ENCODE results near the gene LAMTOR5. TPM values are rescaled to one million over a fixed set of nuclear protein-coding genes. Genes with fewer than 3 reads are reported as not detected.

LAMTOR5 gene
- total RNA-seq, 2 experiments from 2014 or later, result 105 to 108 TPM

DNA sequence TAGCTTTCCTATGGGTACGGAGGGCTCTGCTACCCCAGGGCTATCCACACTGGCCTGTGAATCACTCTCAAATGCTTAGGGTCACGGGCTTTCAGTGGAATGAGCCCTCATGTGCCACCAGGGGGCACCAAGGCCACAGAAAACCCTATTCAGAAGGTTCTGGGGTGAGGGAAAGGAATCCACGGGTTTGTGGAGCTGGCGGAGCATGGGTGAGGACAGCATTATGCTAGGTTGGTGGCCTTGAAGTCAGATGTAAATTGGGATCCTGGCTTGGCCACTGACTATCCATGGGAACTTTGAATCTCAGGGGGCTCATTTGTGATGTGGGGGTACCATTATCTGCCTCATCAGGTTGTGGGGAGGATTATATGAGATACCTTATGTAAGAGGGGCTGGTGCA is 5.1 kb upstream of the LAMTOR5 start:
- POLR2A ChIA-PET, result interaction anchor here (3.1 kb wide), 1 partner anchor 74 kb away, joined by 8 read pairs; no protein-coding TSS in a partner anchor
- DNase-seq (peak; percentile 24 to 81 (median 52)), ATAC-seq (ENCODE audit: poor library complexity) (peak; percentile 57)
- Histone ChIP-seq H3K9me3 (ENCODE audit: control insufficient read depth in 1 of 2, insufficient read depth in 1 of 2, low read length in 2 of 2) (no peaks in the 10 kb centered on the region), H3K4me3 (ENCODE audit: low read length) (no peak overlapping the region), H3K36me3 (ENCODE audit: insufficient read depth, low read length) (no peaks in the 10 kb centered on the region), H3K27me3 (ENCODE audit: control insufficient read depth in 1 of 2, insufficient read depth in 2 of 2, low read length in 2 of 2) (no peaks in the 10 kb centered on the region), H3K4me1 (ENCODE audit: insufficient read depth, low read length) (peaks cover 15% of the 10 kb centered on the region), H3K27ac (ENCODE audit: low read depth in 1 of 2, low read length in 2 of 2) (no peak overlapping the region)
- Mint-ChIP-seq H3K36me3 (ENCODE audit: low read depth) (peaks cover 4% of the 10 kb centered on the region), H3K27me3 (no peaks in the 10 kb centered on the region), H3K27ac (no peak overlapping the region), H3K4me1 (ENCODE audit: low read depth) (peaks cover 18% of the 10 kb centered on the region), H3K9me3 (no peaks in the 10 kb centered on the region), H3K4me3 (no peak overlapping the region)
- CTCF ChIA-PET, result interaction anchor here (0.6 to 4.2 kb wide), 7 partner anchors 10 to 216 kb away, joined by 3 to 33 read pairs (median 5); partner anchors contain the start of gene RBM15
- intact Hi-C loops (cut with DNase I, micrococcal nuclease), result loop anchor here (1.0 to 10.0 kb wide), 6 partner anchors 48 to 372 kb away; no protein-coding TSS in a partner anchor
- TF ChIP-seq, protein P1, sequence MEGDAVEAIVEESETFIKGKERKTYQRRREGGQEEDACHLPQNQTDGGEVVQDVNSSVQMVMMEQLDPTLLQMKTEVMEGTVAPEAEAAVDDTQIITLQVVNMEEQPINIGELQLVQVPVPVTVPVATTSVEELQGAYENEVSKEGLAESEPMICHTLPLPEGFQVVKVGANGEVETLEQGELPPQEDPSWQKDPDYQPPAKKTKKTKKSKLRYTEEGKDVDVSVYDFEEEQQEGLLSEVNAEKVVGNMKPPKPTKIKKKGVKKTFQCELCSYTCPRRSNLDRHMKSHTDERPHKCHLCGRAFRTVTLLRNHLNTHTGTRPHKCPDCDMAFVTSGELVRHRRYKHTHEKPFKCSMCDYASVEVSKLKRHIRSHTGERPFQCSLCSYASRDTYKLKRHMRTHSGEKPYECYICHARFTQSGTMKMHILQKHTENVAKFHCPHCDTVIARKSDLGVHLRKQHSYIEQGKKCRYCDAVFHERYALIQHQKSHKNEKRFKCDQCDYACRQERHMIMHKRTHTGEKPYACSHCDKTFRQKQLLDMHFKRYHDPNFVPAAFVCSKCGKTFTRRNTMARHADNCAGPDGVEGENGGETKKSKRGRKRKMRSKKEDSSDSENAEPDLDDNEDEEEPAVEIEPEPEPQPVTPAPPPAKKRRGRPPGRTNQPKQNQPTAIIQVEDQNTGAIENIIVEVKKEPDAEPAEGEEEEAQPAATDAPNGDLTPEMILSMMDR (IDR thresholded peaks at IDR 0.05), result peak; percentile 77

DNA sequence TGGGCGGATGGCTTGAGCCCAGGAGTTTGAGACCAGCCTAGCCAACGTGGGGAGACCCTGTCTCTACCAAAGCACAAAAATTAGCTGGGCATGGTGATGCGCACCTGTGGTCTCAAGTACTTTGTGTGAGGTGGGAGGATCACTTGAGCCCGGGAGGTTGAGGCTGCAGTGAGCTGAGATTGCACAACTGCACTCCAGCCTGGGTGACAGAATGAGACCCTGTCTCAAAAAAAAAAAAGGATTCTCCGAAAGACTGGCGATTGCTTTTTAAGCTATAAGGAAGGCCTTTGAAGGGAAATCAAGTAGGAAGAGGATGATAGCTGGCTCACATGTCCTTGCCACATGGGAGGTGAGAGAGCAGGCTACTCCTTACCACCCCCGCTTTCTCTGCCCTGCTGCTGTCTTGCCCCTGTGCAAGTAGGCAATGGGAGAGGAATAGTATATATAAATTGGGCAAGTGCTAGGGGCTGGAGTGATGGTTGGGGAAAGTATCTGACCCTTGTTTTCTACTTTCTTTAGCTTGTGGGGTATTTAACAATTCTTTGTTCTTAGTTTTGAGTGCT is 3.8 kb upstream of the LAMTOR5 start:
- ATAC-seq (ENCODE audit: poor library complexity) (no peak), DNase-seq (no peak)
- Mint-ChIP-seq H3K9me3 (no peaks in the 10 kb centered on the region), H3K4me1 (ENCODE audit: low read depth) (peaks cover 28% of the 10 kb centered on the region), H3K27ac (no peak overlapping the region), H3K27me3 (no peaks in the 10 kb centered on the region), H3K4me3 (peak overlapping the region; percentile 42), H3K36me3 (ENCODE audit: low read depth) (peaks cover 14% of the 10 kb centered on the region)
- no peaks in the 10 kb centered on the region for H3K36me3 ChIP-seq (ENCODE audit: insufficient read depth, low read length)
- no peak overlapping the region for H3K27ac ChIP-seq (ENCODE audit: low read depth in 1 of 2, low read length in 2 of 2)
- H3K9me3 ChIP-seq (ENCODE audit: control insufficient read depth in 1 of 2, insufficient read depth in 1 of 2, low read length in 2 of 2), result no peaks in the 10 kb centered on the region
- H3K4me1 ChIP-seq (ENCODE audit: insufficient read depth, low read length), result peaks cover 23% of the 10 kb centered on the region
- H3K27me3 ChIP-seq (ENCODE audit: control insufficient read depth in 1 of 2, insufficient read depth in 2 of 2, low read length in 2 of 2), result no peaks in the 10 kb centered on the region
- TF ChIP-seq, protein P1 (IDR thresholded peaks at IDR 0.05), result no peak
- no peak overlapping the region for H3K4me3 ChIP-seq (ENCODE audit: low read length)
- intact Hi-C loops (cut with DNase I, micrococcal nuclease), result loop anchor here in 1 of 2 experiments (5.0 to 10.0 kb wide), 3 partner anchors 86 to 374 kb away; no protein-coding TSS in a partner anchor
- POLR2A ChIA-PET, result interaction anchor here (0.6 to 3.1 kb wide), 2 partner anchors 73 to 209 kb away, joined by 3 to 8 read pairs; no protein-coding TSS in a partner anchor
- CTCF ChIA-PET, result interaction anchor here (1.6 to 4.2 kb wide), 5 partner anchors 49 to 214 kb away, joined by 5 to 33 read pairs (median 7); partner anchors contain the start of gene RBM15

DNA sequence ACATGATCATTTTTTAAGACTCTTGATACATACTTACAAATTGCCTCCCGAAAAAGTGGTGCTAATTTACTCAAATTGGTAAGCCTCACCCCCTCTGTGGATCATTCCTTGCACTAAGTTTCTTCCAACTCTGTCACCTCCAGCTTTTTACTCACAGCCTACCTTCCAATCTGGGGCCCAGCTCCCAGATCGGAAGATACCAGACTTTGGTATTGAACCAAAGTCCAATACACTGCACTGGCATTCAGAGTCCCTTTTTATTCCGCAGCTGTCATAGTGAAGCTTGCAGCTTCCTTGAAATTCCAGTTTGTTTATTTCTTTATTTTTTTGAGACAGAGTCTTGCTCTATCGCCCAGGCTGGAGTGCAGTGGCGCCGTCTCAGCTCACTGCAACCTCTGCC is 1.8 kb upstream of the LAMTOR5 start:
- Mint-ChIP-seq H3K9me3 (no peaks in the 10 kb centered on the region), H3K36me3 (ENCODE audit: low read depth) (peaks cover 23% of the 10 kb centered on the region), H3K27me3 (no peaks in the 10 kb centered on the region), H3K4me1 (ENCODE audit: low read depth) (peaks cover 35% of the 10 kb centered on the region), H3K27ac (peak overlapping the region; percentile 99), H3K4me3 (peak overlapping the region; percentile 99)
- Histone ChIP-seq H3K27ac (ENCODE audit: low read depth in 1 of 2, low read length in 2 of 2) (no peak overlapping the region), H3K4me3 (ENCODE audit: low read length) (no peak overlapping the region), H3K9me3 (ENCODE audit: control insufficient read depth in 1 of 2, insufficient read depth in 1 of 2, low read length in 2 of 2) (no peaks in the 10 kb centered on the region), H3K27me3 (ENCODE audit: control insufficient read depth in 1 of 2, insufficient read depth in 2 of 2, low read length in 2 of 2) (no peaks in the 10 kb centered on the region), H3K4me1 (ENCODE audit: insufficient read depth, low read length) (peaks cover 28% of the 10 kb centered on the region), H3K36me3 (ENCODE audit: insufficient read depth, low read length) (peaks cover 8% of the 10 kb centered on the region)
- CTCF ChIA-PET, result interaction anchor here (1.4 to 2.6 kb wide), 4 partner anchors 51 to 201 kb away, joined by 4 to 13 read pairs (median 10); partner anchors contain the start of gene RBM15
- TF ChIP-seq, protein P1 (IDR thresholded peaks at IDR 0.05), result no peak
- POLR2A ChIA-PET, result interaction anchor here (1.0 to 3.3 kb wide), 3 partner anchors 51 to 199 kb away, joined by 3 to 61 read pairs (median 5); partner anchors contain the start of genes KCNC4 and RBM15
- intact Hi-C loops (cut with DNase I, micrococcal nuclease), result loop anchor here in 1 of 2 experiments (1.0 to 10.0 kb wide), 2 partner anchors 202 to 725 kb away; no protein-coding TSS in a partner anchor
- ATAC-seq (ENCODE audit: poor library complexity) (no peak), DNase-seq (no peak)

Data from CD4-positive, alpha-beta T cell (primary cell).